Stimulated activated CD8-positive, alpha-beta memory T cell treated with anti-CD3 and anti-CD28 coated beads, Interleukin-15, amount 100 ng/mL, for 1 hour (primary cell): ENCODE results near the gene LARGE2.
"Not testable (repeated sequence)": the region's sequence is repeated elsewhere in the genome, so short reads cannot be mapped to it uniquely, and the experiment has no call there.

ENCODE experiments used
- DNase-seq: peaks from one replicate; pipeline ENCODE4 v3.0.0-alpha.2; 2020; ENCODE audit warnings: low read depth

The LARGE2 gene

DNA sequence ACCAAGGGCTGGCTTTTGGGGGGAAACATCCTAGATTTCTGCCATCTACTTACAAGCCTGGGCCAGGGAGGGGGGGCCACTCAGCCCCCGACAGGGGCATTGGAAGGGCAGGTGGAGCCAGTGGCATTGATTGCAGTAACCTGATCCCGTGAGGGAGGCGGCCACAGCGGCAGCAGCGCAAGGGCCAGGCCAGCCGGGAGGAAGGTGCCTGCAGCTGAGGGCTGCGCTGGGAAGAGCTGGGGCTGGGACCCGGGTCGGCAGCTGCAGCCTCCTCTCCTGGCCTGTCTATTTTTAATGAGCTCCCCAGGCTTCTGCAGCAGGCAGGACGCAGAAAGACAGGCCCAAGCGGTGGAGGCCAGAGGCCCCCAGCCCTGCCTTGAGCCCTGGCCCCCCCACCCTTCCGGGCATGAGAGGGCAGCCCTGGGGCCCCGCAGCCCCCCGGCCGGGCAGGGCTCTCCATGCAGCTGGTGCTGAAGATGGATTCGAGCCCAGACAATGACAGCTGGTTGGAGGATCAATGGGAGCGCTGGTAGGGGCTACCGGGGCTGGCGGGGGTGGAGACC lies 26.0 kb upstream of the LARGE2 start:
- no peak for DNase-seq

DNA sequence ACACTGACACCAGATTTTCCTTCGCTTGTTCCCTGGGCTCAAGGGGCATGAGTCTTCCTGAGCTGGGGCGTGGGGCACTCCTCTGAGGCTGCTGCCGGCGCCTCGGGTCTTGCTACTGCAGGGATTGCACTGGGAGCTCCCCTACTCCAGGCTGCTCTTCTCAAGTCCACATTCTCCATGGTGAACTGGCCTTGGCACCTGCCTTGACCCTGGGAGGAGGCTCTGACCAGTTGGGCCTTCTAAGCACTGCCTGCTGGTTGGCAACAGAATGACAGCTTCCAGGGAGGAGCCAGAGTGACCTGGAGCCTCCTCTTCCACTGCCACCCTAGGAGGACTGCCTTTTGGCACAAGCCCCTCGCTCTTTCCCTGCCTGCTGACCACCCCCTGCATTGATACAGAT lies 24.9 kb upstream of the LARGE2 start:
- no peak for DNase-seq

DNA sequence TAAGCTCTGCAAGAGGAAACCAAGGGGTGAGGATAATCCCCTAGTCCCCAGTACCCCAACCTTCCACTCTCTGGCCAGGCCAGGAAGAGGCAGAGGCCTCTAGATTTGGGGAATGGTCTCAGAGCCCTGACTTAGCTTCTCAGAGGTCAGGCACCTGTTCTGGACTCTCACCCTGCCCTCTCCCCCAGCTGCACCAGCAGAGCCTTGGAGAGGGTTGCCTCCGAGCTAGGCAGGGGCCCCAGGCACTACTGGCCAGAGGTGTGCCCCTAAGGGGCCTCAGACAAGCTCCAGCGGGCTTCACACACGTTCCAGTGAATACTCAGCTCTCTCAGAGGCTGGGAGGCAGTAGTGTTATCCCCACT lies 23.4 kb upstream of the LARGE2 start:
- DNase-seq, result no peak

DNA sequence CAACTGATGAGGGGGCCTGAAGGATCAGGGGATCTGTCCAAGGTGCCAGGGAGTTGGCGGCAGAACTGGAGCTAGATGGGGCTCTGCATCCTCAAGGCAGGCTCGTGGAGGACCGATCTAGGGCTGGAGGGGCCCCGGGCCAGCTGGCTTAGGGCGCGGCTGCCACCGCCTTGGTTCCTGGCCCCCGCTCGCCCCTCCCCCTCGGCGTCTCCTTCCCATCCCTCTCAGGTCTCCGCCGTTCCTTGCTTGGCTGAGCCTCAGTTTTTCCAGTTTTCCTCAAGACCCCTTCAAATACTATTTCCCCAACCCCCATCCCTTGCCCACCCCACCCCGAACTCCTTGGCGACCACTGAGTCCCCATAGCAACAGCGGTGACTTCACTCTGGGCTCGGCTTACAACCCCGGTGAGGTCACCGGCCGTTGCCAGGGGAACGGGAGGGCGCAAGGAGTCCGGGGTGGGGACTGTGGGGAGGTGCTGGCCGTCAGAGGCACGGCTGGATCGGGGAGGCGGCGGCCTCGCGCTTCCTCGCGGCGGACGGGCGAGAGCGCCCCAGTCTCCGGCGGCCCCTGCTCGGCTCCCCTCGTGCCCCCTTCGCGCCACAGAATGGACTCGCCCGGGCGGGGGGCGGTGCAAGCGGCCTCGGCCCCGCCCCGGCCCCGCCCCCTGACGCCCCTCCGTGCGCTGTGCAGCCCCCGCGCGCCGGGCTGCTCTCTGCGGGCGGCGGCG lies 22.8 kb upstream of the LARGE2 start:
- DNase-seq, result peak; percentile 27

DNA sequence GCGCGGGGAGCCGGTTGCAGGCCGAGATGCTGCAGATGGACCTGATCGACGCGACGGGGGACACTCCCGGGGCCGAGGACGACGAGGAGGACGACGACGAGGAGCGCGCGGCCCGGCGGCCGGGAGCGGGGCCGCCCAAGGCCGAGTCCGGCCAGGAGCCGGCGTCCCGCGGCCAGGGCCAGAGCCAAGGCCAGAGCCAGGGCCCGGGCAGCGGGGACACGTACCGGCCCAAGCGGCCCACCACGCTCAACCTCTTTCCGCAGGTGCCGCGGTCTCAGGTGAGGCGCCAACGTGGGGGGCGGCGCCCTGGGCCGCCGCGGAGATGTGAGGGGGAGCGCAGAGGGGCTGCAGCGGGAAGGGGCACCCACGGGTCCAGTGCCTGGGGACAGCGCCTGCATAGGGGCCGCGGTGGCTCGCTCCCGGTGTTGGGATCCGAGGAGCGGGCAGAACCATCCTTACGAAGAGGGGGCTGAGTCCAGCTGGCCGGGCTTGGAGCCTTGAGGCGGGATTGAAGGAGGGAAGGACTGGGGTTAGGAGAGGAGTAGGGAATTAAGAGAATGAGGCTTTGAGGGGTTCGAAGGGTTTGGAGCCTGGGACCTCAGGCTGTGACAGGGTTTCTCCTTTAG lies 22.2 kb upstream of the LARGE2 start:
- not testable (repeated sequence) for DNase-seq

DNA sequence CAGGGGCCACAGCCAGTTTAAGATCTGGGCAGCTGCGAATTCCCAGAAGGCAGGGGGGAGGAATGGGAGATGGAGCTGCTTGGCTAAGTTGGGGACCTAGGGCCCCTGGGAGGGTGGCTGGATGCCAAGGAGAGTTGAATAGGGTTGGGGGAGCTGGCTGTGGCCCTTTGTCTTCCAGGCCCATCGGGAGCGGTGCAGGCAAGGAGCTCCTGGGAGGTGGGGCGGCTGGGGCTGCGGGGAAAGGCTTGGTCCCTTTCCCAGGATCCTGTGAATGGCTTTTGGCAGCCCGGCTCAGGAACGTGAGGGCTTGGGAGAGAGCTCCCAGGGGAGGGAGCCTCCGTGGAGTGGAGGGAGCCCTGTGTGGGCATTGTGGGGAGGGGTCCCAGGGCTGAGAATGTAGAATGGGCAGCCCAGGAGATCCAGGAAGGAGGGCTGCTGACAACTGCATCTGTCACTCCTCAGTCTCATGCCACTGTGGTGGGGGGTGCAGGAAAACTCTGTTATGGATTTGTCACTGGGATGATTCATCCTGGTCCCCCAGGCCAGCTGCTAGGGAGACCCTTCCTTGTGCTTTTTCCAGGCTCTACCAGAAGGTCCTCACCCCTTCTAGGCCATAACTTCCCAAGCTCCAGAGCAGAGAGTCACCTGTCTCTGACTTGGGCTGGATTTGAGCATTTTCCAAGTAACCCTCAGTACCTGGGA lies 21.4 kb upstream of the LARGE2 start:
- DNase-seq, result no peak

DNA sequence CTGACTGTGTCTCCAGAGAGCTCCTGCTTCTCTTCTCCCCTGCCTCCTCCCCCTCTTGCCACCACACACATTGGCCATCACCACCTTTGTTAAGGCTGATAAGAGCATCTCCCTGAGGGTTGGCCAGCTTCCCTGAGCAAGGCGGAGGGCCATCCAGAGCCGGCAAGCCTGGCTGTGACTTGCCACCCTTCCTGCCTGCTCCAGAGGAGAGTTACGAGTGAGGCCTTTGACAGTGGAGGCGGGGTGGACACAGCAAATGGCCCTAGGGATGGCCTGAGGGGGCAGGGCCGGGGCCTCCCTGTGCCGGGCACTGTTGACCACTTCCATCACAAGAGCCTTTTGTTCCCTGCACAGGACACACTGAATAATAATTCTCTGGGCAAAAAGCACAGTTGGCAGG lies 20.8 kb upstream of the LARGE2 start:
- no peak for DNase-seq

DNA sequence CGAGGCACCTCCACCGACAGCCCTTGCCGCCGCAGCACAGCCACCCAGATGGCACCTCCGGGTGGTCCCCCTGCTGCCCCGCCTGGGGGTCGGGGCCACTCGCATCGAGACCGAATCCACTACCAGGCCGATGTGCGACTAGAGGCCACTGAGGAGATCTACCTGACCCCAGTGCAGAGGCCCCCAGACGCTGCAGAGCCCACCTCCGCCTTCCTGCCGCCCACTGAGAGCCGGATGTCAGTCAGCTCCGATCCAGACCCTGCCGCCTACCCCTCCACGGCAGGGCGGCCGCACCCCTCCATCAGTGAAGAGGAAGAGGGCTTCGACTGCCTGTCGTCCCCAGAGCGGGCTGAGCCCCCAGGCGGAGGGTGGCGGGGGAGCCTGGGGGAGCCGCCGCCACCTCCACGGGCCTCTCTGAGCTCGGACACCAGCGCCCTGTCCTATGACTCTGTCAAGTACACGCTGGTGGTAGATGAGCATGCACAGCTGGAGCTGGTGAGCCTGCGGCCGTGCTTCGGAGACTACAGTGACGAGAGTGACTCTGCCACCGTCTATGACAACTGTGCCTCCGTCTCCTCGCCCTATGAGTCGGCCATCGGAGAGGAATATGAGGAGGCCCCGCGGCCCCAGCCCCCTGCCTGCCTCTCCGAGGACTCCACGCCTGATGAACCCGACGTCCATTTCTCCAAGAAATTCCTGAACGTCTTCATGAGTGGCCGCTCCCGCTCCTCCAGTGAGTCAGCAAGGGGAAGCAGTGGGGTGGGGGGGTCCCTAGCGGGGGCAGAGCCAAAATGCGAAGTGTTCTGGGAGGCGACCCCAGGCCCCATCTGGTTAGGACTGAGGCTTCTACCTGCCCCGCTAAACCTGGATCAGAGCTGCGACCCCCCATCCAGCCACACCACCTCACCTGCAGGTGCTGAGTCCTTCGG lies 19.7 kb upstream of the LARGE2 start:
- DNase-seq, result no peak

DNA sequence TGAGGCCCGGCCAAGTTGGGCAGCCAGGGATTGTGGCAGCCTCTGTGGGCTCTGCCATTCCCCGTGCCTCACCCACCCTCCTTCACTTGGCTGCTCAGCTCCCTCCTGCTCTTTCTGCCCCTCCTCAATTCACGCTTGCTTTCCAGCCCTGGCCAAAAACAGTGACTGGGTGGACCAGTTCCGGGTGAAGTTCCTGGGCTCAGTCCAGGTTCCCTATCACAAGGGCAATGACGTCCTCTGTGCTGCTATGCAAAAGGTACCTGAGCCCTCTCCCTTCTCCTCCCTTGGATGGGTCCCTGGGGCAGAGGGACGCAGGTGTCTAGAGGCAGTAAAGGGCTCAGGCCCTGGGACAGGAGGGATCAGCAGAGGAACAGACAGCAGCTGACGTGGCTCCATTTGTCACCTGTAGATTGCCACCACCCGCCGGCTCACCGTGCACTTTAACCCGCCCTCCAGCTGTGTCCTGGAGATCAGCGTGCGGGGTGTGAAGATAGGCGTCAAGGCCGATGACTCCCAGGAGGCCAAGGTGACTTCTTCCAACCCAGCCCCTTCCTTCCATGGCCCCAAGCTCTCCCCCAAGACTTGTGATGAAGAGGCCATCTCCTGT lies 18.0 kb upstream of the LARGE2 start:
- DNase-seq, result no peak

DNA sequence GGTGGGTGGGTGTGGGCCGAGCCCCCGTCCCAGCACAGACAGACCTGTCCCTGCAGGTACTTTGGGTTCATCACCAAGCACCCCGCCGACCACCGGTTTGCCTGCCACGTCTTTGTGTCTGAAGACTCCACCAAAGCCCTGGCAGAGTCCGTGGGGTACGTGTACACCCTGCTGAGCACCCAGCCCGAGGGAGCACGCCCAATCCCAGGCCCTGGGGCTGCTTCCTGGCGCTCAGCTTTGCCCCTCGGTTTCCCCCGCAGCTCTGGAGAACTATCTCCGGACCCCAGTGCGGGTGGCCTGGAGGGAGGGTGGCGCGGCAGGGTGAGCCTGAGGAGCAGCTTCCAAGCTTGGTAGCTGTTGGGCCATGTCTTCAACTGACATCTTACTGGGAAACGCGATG lies 17.4 kb upstream of the LARGE2 start:
- no peak for DNase-seq

DNA sequence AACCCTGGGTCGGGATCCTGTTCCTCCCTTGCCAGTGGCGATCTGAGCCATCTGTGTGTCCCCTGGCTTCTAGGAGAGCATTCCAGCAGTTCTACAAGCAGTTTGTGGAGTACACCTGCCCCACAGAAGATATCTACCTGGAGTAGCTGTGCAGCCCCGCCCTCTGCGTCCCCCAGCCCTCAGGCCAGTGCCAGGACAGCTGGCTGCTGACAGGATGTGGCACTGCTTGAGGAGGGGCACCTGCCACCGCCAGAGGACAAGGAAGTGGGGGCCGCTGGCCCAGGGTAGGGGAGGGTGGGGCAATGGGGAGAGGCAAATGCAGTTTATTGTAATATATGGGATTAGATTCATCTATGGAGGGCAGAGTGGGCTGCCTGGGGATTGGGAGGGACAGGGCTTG lies 16.9 kb upstream of the LARGE2 start:
- not testable (repeated sequence) for DNase-seq

DNA sequence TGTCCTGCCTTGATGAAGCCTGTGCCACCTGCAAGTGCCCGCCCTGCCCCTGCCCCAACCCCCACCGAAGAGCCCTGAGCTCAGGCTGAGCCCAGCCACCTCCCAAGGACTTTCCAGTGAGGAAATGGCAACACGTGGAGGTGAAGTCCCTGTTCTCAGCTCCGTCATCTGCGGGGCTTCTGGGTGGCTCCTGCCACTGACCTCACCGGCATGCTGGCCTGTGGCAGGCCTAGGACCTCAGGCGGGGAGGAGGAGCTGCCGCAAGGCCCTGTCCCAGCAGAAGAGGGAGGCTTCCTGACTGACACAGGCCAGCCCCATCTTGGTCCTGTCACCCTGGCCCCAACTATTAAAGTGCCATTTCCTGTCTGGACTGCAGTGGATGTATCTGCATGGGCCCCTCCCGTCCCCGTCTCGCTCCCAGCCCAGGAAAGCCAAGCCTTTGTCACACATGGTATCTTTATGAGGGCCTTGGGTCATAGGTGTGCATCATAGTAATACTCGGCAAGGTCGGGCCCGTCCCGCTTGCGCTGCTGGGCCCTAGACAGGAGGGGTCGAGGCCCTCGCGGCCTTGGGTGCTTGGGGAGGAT lies 16.3 kb upstream of the LARGE2 start:
- DNase-seq, result no peak

DNA sequence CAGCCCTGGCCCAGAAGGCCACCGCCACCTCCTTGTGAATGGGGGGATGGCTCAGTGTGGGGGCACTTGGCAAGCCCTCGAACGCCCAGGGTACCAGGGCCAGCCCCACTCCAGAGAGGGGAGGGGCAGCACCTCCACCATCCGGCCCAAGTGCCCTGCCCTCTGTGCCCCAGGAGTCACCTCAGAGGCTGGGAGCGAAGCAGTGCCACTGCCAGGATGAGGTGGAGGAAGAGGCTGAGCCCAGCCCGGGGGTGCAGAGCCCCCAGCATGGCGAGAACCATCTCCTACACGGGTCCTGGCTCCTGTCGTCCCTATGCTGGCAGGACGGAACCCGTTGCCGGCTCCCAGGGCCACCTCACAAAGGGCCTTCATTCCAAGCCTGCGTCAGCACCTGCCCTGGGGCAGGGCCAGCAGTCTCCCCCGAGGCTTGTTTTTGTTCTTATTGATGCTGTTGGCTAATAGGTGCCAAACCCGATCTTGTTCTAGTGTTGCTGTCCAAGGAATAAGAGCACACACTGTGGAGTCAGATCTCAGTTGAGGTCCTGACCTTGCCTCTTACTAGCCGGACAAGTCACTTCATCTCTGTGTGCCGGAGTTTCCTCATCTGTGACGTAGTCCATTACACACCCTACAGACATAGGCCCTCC lies 15.4 kb upstream of the LARGE2 start, which contains the start of gene FREY1:
FREY1 (minus strand) TSS at position 307 of the 647 bp plus-strand sequence; CDS start at position 281, 26 bp downstream.
- no peak for DNase-seq

DNA sequence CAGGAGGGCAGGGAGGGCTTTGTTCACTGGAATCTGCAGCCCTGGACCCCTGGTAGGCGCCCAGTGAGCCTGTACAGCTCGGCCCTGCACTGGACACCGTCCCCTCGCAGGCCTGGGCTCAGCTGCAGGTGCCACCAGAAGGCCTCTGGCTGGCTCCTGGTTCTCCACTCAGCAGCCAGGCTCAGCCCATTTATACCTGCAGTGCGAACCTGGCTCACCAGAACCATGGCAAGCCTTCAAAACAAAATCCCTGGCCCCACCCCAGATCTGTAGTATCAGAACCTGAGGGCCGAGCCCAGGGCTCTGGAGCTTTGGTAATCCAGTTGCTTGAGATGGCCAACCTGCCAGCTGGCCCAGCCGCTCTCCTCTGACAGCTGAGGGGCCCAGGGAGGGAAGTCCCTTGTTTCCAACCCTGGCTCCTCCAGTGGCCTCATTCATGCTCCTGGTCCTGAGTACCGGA lies 14.5 kb upstream of the LARGE2 start:
- DNase-seq, result no peak

DNA sequence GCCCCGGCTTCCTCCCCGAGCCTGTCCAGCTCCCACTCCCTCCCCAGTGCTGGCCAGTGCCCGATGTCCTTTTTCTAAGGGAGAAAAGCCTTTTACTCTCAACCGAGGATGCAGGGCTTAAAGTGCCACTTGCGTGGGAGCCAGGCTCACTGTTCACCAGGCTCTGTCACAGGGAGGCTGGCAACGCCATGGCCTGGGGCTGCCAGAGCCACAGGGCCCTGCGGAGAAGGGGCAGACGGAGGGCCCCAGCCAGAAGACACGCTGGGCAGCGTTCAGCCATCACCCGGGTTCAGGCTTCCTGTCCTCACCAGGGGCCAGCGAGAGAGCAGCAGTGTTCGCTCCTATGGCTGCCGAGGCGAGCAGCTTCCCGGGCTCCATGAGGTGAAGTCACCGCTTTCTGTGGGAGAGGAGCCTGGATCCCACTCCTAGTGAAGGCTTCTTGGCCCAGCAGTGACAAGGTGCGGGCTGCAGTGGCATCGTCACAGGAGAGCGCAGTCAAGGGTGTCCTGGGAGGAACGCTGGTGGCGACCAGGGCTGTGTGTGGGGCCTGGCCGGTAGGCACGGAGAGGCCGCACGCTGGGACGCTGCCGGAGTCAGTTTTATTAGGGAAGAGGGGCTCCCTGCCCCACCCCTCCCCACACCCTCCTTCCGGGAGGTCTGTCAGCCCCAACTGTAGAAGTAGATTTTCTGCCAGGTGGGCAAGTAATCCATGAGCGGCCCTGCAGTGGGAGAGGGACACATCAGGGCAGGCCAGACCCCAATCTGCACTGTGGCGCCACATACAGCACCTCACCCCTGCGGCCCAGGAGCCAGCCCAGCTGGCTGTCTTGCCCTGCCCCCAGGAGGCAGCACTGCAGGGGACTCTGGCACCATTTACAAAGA lies 12.6 kb upstream of the LARGE2 start:
- no peak for DNase-seq

DNA sequence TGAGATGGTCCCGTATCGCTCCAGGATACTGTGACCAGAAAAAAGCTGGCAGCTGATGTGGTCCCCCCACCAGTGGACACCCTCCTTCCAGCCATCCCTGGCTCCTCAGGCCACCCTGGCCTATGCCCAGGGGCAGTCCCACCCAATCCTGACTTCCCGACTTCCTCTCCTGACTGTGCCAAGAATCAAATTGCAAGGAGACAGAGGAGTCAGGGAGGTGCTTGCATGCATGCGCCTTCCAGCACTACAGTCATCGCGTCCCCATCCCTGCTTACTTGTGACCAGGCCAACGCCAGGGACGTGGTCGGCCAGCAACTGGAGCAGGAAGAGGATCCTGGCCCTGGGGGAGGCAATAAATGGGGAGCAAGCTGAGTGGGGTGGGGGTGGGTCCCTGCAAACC lies 11.8 kb upstream of the LARGE2 start:
- no peak for DNase-seq

DNA sequence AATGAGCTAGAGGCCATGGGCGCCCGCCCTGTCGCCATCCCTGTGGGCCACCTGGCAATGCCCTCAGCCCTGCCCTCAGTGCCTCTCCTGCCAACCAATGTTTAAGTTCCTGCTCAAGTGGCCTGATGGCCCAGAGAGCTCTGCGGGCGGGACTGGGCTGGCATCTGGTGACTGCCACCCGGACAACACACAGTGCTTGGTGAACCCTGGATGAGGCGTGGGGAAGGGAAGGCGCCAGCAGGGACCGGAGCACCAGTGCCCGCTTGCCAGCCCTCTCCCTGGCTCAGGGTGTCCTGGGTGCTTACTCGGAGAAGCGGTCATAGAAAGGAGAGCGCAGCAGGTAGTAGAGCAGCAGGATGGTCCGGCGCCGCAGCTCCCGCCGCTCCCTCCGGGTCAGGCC lies 8.9 kb upstream of the LARGE2 start:
- no peak for DNase-seq

DNA sequence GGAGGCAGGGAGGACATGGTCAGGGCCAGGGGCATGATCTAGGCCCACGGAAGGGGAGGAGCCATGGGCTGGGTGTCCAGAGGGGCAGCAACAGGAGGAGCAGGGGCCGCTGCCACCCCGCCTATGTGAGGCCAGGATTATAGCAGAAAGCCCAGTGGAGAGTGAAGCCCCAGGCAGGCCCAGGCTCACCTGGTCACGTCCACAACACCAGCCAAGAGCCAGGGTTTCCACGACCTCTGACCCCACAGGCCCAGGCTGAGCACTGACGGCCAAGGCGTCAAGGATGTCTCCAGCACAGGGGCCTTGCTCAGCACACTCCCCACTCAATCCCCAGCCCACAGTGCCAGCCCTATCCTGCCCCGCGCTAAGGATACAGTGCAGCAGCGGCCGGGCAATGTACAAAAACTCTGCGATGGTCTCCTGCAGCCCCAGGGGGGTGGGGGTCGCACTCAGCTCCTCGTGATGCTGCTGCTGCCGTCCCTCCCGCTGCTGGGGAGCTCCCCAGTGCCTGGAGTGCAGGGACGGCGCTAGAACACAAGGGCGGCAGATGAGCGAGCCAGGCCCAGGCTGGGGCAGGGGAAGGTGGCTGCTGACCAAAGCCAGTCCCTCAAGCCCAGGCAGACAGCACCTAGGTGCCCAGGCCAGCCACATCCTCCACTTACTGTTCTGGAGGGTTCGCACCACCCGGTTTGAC lies 8.4 kb upstream of the LARGE2 start:
- no peak for DNase-seq

DNA sequence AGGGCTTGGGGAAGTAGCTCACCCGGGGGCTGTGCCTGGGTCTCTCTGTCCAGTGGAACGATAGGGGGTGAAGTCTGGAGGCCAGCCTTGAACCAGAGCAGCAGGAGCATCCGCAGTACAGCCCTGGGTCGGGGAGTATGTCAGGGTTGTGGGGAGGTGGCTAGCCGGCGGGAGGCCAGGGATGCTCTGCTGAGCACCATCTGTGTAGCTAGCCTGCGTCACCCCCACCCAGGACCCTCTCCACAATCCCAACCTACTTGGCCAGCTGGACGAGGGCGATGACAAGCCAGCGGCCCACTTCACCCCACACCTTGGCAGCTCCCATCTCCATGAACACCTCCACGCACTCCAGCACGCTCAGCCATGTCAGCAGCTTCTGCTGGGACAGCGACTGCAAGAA lies 7.0 kb upstream of the LARGE2 start:
- no peak for DNase-seq
